T1000 (cell line): ENCODE measurements around the gene CYLC2.

Experiments used
- DNase-seq: peaks from one replicate; lab custom pipeline; 2025; ENCODE audit warnings: mixed read lengths; lab: John Stamatoyannopoulos, UW

CYLC2 gene, protein sequence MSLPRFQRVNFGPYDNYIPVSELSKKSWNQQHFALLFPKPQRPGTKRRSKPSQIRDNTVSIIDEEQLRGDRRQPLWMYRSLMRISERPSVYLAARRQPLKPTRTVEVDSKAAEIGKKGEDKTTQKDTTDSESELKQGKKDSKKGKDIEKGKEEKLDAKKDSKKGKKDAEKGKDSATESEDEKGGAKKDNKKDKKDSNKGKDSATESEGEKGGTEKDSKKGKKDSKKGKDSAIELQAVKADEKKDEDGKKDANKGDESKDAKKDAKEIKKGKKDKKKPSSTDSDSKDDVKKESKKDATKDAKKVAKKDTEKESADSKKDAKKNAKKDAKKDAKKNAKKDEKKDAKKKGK

GRCh38 chr9:102995033-102995432 lies at the start of gene CYLC2:
TSS of gene CYLC2 (plus strand) at chr9:102995333. CDS start at chr9:102995381, 48 bp downstream.
- no peak for DNase-seq

DNA sequence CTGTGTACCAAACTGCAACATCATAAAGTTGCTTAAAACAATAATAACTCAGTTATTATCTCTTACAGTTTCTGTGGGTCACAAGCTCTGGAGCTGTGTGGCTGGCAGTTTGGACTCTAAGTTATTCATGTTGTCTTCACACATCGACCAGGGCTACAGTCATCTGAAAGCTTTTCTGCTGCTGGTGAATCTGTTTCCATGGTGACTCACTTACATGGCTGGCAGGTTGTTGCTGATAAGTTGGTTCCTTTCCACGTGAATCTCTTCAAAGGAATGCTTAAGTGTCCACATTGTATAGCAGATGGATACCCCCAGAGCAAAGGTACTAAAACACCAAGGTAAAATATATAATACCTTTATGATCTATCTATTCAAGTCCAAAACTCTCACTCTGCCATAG lies 44.8 kb upstream of the CYLC2 start:
- peak; percentile 2 for DNase-seq

DNA sequence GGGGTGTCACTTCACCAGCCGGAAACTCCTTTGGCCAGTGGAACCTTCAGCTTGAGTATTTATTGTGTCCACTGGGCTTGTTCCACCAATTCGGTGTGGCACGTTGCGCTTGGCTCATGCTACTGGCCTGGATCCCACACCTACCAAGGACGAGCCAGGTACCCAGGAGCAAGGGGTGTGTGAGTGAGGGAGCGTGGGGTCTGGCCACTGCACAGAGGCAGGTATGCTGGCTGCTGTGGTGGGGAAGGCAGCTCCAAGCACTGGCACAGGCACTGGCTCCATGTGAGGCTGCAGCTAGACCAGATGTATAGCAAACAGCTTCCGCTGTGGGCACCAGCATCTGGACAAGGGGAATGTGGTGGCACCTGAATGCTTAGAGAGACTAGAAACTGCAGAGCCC lies 28.1 kb upstream of the CYLC2 start:
- DNase-seq = no peak

GRCh38 chr9:102967979-102968378 lies 27.2 kb upstream of the CYLC2 start:
- no peak for DNase-seq

DNA sequence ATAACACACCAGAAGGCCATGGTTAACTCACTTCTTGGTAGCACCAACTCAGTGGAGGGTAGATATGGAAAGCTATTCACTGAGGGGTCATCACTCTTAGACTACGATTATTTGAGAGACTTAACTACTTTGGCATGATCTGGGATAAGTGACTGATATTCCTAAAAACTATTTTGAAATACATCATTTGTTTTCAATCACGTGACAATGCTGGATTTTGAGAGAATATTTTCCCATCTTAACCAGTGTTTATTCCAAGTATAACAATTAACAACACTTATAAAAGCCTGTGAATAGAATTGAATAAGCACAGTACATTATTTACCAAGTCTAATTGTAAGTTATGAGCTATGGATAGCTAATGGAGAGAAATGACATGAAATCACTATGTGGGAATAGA lies 22.4 kb upstream of the CYLC2 start:
- DNase-seq = no peak

DNA sequence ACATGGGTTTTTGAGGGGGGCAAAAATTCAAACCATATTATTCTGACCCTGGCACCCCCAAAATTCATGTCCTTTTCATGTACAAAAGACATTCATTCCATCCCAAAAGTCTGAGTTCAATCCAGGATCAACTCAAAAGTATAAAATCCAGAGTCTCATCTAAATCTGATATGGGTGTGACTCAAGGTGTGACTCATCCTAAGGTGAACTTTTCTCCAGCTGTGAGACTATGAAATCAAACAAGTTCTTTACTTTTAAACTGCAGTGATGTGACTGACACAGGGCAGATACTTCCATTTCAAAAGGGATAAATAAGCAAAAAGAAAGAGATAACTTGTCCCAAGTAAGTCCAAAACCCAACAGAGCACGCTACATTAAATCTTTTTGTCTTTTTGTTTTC lies 20.6 kb upstream of the CYLC2 start:
- DNase-seq = no peak

- no peak for DNase-seq
These were observed 19.9 kb upstream of the CYLC2 start for GRCh38 chr9:102975251-102975650.

DNA sequence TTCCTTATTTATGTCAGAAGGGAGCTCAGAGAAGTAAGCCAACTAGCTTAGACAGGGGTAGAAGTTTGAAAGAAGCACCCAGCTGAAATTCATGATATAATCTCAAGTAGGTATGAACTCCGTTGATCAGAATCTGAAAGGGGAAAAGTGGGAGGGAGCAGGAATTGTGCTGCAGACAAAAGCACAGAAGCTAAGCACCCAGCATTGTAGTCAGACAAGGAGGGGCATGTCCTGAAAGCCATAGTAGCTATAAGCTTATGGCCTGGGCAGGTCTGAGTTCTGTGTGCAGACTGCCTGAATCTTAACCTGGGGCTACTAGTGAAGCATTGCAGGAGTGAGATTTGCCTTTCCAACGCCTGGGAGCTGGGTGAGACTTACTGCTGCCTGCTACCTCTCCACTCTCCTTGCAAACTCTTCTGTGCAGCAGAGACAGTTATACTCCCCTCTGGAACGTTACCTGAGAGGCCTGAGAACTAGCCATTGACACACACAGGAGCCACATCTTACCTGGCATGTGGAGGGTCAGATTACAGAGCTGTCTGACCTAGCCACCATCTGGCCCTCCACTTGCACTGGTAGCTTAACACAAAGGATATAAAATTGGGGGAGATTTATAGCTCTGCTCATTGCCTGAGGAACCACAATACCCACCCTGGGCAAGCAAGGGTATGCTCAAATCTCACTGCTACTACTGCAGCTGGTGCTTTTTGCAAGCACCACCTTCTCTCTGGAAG lies 9.8 kb upstream of the CYLC2 start:
- no peak for DNase-seq

GRCh38 chr9:102986425-102986824 lies 8.7 kb upstream of the CYLC2 start:
- DNase-seq = no peak

DNA sequence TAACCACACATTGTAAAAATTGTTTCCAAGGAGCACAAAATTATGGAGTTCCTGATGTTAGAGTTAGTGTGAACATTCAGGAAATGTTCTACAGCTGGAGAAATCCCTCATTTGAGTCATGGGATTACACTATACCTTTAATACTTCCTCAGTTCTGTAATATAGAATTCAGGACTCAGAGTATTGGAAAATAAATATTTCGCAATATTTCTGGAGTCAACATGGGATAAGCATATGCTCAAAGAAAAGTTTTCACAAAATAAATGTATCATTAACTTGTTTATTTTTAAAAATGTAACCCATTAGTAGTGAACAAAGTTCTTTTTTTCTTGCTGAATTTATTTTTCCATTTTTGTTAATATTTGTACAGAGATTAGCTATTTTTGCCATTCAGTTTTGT lies 8.6 kb downstream of the CYLC2 start:
- DNase-seq = no peak

DNA sequence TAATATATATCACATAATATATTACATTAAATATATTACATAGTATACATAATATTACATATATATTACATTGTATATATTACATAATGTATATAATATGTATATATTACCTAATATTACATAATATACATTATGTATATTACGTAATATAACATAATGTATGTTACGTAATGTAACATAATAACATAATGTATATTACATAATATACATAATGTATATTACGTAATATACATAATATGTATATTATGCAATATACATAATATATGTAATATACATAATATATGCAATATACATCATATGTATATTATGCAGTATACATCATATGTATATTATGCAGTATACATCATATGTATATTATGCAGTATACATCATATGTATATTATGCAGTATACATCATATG lies 19.1 kb downstream of the CYLC2 start:
- DNase-seq = no peak

DNA sequence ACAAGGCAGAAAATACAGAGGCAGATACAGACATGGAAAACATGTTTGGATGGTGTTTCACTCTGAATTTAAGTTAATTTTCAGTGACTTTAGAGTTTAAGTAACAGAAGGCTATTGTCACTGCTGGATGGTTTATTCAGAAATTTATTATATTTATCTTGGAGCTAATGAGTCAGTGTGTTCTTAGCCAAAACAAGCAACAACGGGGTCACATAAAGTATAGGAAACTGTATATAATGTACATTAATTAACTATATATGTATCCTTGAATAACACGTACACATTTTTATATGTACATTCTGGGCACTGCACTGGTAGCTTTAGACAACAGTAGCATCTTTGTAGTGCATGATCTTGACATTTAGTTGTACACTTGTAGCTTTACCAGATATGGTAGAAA lies 30.7 kb downstream of the CYLC2 start:
- no peak for DNase-seq

- DNase-seq = peak; percentile 1
These were observed 42.7 kb downstream of the CYLC2 start for GRCh38 chr9:103037508-103038477.

GRCh38 chr9:103041961-103042360 lies 46.8 kb downstream of the CYLC2 start:
- no peak for DNase-seq
